Effector memory CD4-positive, alpha-beta T cell (primary cell): Measurements from ENCODE around the gene STARD3NL.
"Not testable (repeated sequence)": the region's sequence is repeated elsewhere in the genome, so short reads cannot be mapped to it uniquely, and the experiment has no call there.

Experiments
- DNase-seq, 3 donors: peaks; one replicate each; pipeline ENCODE4 v3.0.0-alpha.2; 2020
- H3K27ac ChIP-seq: 2 replicates; pipeline ENCODE4 v1.7.0; 2013; ENCODE audit warnings: mild to moderate bottlenecking, low read length, moderate library complexity; ENCODE audit not compliant: insufficient read depth, poor library complexity, severe bottlenecking
- H3K27me3 ChIP-seq: replicated peaks from 2 replicates; pipeline ENCODE4 v1.7.0; 2013; ENCODE audit warnings: mild to moderate bottlenecking, low read length; ENCODE audit not compliant: insufficient read depth, control insufficient read depth, poor library complexity, severe bottlenecking
- H3K36me3 ChIP-seq: 2 replicates; pipeline ENCODE4 v1.7.0; 2013; ENCODE audit warnings: mild to moderate bottlenecking, low read length, moderate library complexity; ENCODE audit not compliant: control insufficient read depth, insufficient read depth
- H3K4me1 ChIP-seq: 2 replicates; pipeline ENCODE4 v1.7.0; 2013; ENCODE audit warnings: low read length, mild to moderate bottlenecking; ENCODE audit not compliant: control insufficient read depth, insufficient read depth, poor library complexity, severe bottlenecking
- H3K4me3 ChIP-seq: 2 replicates; pipeline ENCODE4 v1.7.0; 2013; ENCODE audit warnings: low read length, low read depth, mild to moderate bottlenecking; ENCODE audit not compliant: insufficient read depth, poor library complexity, severe bottlenecking
- H3K9me3 ChIP-seq: 2 replicates; pipeline ENCODE4 v1.7.0; 2013; ENCODE audit warnings: mild to moderate bottlenecking, low read length, moderate library complexity; ENCODE audit not compliant: control insufficient read depth

The STARD3NL gene

DNA sequence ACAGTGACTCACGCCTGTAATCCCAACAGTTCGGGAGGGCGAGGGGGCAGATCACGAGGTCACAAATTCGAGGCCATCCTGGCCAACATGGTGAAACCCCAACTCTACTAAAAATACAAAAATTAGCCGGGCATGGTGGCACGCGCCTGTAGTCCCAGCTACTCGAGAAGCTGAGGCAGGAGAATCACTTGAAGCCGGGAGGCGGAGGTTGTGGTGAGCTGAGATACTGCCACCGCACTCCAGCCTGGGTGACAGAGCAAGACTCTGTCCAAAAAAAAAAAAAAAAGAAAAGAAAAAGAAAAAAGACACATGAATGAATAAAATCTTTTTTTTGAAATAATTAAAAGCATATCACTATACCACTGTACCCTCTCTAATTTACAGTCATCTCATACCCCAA is 83.6 kb downstream of the STARD3NL start:
- H3K4me3 ChIP-seq, H3K36me3 ChIP-seq, H3K4me1 ChIP-seq, H3K27ac ChIP-seq, H3K9me3 ChIP-seq, DNase-seq, H3K27me3 ChIP-seq: not testable (repeated sequence)

DNA sequence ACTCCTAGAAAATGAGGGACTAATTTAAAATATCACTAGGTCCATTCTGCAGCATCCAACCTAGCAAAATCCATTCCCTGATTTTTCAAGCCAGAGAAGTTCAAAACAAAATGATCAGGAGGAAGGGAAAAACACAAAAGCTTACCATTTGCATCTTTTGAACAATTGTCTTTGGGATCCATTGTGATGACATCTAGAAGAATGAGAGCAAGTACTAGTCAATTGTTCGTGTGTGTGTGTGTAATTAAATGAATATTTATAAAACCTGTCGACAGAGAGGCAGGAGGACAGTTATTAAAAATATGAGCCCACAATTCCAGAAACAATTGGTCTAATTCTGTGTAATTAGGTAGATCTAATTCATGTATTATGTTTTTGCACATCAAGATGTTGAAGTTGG is 84.0 kb downstream of the STARD3NL start:
- not testable (repeated sequence) for H3K4me1 ChIP-seq, H3K27me3 ChIP-seq, H3K36me3 ChIP-seq, H3K4me3 ChIP-seq, H3K9me3 ChIP-seq, DNase-seq, H3K27ac ChIP-seq

DNA sequence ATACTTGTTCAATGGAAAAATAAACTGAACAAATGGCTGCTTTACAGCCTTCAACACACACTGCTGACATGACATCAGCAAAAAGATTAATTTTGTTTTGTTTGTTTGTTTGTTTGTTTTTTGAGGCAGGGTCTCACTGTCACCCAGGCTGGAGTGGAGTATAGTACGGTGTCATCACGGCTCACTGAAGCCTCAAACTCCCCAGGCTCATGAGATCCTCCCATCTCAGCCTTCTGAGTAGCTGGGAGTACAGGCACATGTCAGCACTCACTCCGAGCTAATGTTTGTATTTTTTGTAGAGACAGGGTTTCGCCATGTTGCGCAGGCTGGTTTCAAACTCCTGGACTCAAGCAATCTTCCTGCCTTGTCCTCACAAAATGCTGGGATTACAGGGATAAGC is 84.5 kb downstream of the STARD3NL start:
- Histone ChIP-seq H3K27me3 (no peaks in the 10 kb centered on the region), H3K36me3 (no peaks in the 10 kb centered on the region), H3K27ac (no peak overlapping the region), H3K4me1 (no peaks in the 10 kb centered on the region), H3K9me3 (no peaks in the 10 kb centered on the region), H3K4me3 (no peak overlapping the region)
- no peak for DNase-seq

DNA sequence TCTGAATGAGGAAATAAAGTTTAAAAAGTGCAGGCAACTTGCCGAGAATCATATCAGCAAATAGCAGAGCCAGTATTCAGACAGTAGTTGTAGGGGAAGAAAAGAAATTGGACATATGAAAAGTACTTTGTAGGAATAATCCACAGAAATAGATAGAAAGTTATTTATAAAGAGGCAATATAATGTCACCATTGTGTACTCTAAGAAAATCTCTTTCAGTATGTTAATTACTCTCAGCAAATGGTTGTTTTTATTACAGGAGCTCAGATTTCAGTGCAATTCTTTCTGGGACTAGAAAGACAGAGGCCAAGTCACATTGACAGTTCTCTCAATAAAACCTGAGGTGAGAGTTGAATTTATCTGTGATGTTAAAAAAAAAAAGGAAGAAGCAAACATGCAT is 85.2 kb downstream of the STARD3NL start:
- H3K4me1 ChIP-seq, H3K27ac ChIP-seq, H3K9me3 ChIP-seq, H3K36me3 ChIP-seq, H3K27me3 ChIP-seq, DNase-seq, H3K4me3 ChIP-seq: not testable (repeated sequence)

DNA sequence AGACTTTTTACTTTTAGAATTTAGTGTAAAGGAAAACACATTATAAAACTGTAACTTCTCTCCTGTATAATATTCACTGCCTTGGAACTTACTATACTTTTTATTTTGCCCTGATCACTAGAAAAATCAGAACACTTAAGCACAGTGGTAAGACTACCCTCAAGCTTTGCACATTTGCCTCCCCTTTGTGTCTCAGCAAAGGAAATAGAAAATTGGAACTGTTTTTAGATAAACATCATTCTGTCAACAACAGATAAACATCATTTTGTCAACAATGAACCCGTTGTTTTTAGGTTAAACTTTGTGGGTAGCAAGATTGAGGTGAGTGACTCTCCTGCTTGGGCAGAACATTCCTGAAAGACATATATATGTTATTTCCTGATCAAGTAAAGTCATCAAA is 86.6 kb downstream of the STARD3NL start:
- DNase-seq, H3K9me3 ChIP-seq, H3K36me3 ChIP-seq, H3K27ac ChIP-seq, H3K4me1 ChIP-seq, H3K27me3 ChIP-seq, H3K4me3 ChIP-seq: not testable (repeated sequence)

DNA sequence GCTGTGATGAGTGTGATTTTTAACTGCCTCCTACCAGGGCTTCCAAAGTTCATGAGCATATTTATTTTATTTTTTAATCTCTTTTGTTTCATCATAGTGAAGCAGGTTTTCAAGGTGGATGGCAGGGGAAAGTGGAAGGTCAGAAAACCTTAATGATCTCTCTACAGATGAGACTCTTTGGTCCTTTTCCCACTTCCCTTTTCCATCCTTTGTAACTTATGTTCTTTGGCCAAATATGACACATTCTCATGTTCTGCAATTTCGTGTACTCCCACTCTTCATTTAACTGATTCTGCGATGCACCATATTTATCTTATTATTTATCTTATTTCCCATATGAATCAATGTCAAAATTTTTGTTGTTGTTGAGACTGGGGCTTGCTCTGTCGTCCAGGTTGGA is 87.9 kb downstream of the STARD3NL start:
- H3K27me3 ChIP-seq, H3K36me3 ChIP-seq, DNase-seq, H3K27ac ChIP-seq, H3K9me3 ChIP-seq, H3K4me1 ChIP-seq, H3K4me3 ChIP-seq: not testable (repeated sequence)

DNA sequence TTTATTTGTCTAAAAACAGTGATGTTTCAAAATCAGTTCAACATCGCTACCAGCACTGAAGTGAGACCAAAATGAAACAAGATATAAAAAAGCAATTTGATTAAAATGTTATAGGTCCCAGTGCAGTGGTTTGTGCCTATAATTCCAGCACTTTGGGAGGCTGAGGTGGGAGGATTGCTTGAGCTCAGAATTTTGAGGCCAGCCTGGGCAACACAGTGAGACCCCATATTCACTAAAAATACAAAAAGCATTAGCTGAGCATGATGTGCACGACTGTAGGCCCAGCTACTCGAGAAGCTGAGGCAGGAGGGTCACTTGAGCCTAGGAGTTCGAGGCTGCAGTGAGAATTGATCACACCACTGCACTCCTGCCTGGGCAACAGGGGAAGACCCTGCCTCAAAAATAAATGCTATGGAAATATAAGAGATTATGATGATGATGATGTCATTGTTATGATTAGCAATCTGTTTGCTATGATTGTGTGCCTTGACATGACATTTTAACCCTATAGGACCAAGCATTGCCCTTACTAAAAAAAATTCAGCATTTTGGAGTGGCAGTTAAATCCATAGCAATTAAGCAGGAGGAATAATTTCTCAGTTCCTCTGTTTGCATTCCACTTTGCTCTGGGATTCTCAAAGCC is 91.8 kb downstream of the STARD3NL start:
- not testable (repeated sequence) for H3K4me1 ChIP-seq, DNase-seq, H3K27ac ChIP-seq, H3K4me3 ChIP-seq, H3K9me3 ChIP-seq, H3K27me3 ChIP-seq, H3K36me3 ChIP-seq

DNA sequence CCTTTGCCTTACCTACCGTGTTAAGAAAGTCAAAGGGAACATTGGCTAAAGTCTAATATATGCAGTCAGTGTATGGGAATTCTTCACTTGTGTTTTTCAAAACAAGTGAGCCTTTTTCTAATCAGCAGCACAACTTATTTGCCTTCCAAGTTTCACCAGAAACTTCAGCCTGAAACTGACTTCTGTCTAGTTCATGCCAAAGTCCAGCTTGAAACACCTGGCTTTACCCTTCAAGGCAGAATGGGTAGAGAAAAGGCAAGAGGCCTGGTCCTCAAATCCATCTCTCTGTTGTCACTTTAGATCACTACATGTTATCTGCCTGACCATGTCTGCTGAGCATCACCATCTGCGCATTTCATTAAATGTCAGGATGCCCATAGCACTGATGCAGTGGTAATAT is 92.4 kb downstream of the STARD3NL start:
- H3K27me3 ChIP-seq, H3K9me3 ChIP-seq, H3K27ac ChIP-seq, H3K4me1 ChIP-seq, H3K36me3 ChIP-seq, DNase-seq, H3K4me3 ChIP-seq: not testable (repeated sequence)

DNA sequence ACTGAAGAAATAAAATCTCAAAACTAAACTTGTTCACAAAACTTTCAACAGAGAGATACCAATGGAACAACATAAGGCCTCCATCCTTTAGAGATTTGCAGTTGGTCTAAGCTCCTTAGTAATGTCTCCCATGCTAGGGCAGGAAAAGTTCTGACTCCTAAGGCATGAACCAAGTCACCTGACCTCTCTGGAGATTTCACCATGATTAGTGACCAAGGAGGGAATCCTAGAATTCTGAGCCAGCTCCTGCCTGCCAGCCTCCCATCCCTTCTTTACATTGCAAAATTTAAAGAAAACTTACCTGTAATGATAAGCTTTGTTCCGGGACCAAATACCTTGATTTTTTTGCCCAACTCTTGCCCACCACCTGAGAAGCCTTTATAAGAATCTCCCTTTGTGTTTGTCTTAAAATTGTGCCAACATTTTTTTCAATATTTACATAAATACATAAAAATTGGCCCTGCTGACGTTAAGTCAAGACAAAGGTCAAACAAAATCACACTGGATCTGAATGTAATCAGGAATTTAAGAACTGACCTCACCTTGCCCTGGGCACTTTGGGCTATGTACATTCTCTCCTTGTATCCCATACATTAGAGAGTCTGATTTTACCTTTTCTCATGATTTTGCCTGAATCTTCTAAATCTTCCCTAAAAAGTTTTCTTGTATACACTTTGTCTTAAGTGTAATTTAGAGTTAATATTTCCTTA is 95.4 kb downstream of the STARD3NL start, which contains the start of gene TARP:
TARP (minus strand) TSS at position 351 of the 710 bp plus-strand sequence.
- H3K27me3 ChIP-seq = no peaks in the 10 kb centered on the region
- no peaks in the 10 kb centered on the region for H3K36me3 ChIP-seq
- H3K27ac ChIP-seq = no peak within 1 kb of the TSS
- DNase-seq = no peak
- no peak within 1 kb of the TSS for H3K4me3 ChIP-seq
- H3K9me3 ChIP-seq = no peaks in the 10 kb centered on the region
- H3K4me1 ChIP-seq = no peaks in the 10 kb centered on the region

DNA sequence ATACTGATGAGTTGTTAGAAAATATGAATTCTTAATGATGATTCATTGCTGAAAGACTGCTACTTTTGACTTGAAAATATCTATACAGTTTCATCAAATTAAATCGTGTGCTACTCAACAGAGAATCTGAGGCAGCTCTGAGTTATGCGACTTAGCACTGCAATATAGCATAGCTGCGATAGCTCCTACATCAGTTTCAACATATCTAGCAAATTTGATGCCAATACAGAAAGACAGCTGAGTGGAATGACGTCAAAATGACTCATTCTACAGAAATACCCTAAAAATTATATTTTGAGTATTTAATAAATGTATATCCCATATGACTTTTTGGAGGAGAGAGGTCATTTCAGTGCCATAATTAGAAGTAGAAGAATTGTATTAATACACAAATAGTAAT is 96.4 kb downstream of the STARD3NL start:
- Histone ChIP-seq H3K27ac (no peak overlapping the region), H3K4me1 (no peaks in the 10 kb centered on the region), H3K9me3 (no peaks in the 10 kb centered on the region), H3K27me3 (no peaks in the 10 kb centered on the region), H3K36me3 (no peaks in the 10 kb centered on the region), H3K4me3 (no peak overlapping the region)
- DNase-seq = no peak
